GM19043 (cell line): ENCODE data around the gene TM9SF2.
A peak's percentile ranks its signal among the peaks of the same experiment; 100 is the strongest.
"Not testable (repeated sequence)": the region's sequence is repeated elsewhere in the genome, so short reads cannot be mapped to it uniquely, and the experiment has no call there.

Experiments
- ATAC-seq: cut with Tn5 transposase; IDR thresholded peaks from one replicate; pipeline ENCODE4 v1.9.1; 2021; ENCODE audit warnings: low read depth; ENCODE audit not compliant: unreplicated experiment

Gene TM9SF2, protein sequence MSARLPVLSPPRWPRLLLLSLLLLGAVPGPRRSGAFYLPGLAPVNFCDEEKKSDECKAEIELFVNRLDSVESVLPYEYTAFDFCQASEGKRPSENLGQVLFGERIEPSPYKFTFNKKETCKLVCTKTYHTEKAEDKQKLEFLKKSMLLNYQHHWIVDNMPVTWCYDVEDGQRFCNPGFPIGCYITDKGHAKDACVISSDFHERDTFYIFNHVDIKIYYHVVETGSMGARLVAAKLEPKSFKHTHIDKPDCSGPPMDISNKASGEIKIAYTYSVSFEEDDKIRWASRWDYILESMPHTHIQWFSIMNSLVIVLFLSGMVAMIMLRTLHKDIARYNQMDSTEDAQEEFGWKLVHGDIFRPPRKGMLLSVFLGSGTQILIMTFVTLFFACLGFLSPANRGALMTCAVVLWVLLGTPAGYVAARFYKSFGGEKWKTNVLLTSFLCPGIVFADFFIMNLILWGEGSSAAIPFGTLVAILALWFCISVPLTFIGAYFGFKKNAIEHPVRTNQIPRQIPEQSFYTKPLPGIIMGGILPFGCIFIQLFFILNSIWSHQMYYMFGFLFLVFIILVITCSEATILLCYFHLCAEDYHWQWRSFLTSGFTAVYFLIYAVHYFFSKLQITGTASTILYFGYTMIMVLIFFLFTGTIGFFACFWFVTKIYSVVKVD

DNA sequence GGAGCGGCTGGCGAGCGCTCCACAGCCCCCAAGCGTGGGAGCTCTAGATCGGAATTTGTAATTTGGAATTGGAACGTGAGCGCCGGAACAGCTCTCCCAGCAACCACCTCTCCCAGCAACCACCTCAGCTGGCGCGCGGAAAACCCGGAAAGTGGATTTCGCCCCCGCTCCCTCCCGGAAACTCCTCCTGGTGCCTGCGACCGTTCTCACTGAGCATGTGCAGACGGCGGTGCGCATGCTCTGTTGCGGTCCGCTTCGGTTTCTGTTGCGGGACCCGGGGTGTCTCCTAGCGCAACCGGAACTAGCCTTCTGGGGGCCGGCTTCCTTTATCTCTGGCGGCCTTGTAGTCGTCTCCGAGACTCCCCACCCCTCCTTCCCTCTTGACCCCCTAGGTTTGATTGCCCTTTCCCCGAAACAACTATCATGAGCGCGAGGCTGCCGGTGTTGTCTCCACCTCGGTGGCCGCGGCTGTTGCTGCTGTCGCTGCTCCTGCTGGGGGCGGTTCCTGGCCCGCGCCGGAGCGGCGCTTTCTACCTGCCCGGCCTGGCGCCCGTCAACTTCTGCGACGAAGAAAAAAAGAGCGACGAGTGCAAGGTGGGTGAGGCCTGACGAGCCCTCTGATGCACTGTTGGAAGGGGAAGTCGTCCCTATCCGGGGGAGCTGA, at the start of gene TM9SF2:
TM9SF2 (plus strand) TSS at position 289 of the 664 bp plus-strand sequence; CDS start at position 424, 135 bp downstream.
- ATAC-seq: peak; percentile 44

DNA sequence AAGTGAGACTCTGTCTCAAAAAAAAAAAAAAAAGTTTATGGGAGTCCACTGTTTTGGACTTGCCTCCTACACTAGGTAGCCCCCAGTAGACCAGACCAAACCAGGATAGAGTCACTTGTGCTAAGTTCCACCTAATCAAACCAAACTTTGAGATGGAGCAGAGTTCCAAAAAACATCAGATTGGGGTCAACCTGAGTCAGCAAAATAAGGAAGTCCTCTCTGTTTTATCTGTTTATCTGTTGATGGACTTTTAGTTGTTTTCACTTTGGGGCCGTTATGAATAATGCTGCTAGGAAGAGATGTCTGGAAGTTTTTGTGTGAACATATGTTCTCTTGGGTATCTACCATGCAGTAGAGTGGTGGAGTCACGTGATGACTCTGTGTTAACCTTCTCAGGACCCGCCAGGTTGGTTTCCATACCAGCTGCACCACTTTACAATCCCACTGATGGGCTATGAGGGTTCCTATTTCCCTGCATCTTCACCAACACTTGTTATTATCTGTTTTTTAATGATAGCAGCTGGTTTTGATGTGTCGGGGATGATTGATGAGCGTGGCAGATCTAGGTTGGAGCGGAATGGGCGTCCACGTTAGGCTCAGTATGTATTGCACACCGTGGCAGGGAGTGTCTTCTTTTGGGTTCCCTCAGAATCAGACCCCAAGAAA, 46.6 kb upstream of the TM9SF2 start:
- no peak for ATAC-seq

DNA sequence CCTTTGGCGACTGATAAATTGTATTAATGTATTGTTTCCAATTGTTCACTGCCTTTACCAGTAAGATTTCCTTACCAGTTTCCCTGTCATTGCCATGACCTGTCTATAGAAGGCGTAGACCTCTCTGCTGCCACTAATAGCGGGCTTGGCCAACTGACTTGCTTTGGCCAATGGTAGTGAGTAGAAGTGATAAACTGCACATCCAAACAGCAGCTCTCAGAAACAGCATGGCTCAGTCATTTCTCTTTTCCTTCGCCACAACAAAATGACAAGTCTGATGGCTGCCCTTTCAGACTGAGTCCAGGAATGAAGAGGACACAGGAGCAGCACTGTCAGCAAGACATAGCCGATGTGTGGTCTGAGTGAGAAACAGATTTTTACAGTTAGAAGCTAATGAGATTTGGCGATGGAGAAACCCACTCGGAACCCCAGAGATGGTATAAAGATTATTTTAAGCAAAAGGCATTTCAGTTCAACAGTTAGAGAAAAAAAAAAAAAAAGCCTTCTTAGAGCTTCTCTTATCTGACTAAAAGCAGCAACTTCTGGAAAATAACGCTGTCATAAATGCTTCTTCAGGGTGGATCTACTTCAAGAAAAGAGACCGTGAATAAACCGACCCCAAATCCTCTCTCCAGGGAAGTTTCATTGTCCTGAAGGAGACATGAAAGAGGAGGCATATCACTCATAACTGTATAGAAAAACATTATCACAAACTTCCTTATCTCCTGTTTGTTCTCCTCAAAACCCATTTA, 42.0 kb upstream of the TM9SF2 start:
- ATAC-seq: no peak

DNA sequence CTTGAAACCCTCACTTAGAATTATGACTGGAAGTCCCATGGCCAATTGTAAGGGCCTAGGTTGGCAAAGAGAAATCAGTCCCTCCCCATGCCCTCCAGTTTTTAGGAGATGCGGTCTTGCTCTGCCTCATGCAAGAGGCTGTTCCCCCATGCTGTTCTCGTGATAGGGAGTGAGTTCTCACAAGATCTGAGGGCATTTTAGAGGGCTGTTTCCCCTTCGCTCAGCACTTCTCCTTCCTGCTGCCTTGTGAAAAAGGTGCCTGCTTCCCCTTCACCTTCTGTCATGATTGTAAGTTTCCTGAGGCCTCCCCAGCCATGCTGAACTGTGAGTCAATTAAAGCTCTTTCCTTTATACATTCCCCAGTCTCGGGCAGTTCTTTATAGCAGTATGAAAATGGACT, 40.5 kb upstream of the TM9SF2 start:
- ATAC-seq: not testable (repeated sequence)

DNA sequence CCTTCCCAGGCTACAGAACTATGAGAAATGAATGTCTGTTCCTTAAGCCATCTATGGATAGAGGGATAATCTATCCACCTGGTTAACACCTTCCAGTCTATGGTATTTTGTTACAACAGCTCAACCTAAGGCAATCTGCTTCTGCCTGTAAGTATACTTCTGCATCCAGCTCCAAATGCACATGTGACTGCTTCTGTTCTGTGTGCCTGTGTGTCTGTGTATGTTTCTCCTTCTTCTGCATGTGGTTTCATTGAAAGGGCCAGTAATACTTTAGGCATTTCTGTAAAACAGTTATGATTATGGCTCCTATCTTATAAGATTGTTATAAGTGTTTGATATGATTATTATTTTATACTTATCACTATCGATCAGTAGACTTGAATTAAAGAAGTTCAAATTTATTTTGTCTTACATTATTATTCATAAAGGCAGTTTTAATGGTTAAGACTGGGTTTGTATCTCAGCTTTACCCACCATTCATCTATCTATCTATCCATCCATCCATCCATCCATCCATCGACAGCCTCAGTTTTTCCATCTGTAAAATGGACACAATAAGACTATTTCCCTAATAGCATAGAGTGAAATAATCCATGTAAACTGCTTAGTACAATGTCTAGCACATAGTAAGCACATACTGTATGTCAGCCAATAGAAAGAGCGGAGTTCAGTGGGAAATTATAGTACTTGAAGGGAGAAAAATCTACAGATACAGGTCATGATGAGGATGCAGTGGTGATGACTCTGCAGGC, 37.5 kb upstream of the TM9SF2 start:
- no peak for ATAC-seq

DNA sequence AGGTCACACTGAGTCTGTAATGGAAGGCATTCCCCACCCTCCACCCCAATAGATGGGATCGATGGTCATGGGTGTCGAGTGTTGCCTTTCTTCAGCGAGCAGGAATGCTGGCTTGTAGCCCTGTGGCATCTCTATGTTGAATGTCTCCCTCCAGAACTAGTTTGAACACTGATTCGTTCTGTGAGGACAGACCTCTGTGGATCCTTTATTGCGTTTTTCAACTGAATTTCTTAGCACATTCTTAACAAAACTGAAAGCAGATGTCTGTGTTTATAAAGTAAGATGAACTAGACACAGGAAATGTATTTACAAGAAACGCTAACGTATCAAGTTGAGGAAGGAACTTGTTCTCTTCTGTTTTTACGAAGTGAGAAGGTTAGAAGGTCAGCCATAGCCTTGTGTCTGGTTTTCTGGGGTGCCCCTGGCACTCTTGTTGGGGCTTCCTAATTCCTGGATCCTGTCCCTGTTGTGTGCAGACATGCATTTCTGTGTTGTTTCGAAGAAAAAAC, 36.8 kb upstream of the TM9SF2 start:
- ATAC-seq: no peak

DNA sequence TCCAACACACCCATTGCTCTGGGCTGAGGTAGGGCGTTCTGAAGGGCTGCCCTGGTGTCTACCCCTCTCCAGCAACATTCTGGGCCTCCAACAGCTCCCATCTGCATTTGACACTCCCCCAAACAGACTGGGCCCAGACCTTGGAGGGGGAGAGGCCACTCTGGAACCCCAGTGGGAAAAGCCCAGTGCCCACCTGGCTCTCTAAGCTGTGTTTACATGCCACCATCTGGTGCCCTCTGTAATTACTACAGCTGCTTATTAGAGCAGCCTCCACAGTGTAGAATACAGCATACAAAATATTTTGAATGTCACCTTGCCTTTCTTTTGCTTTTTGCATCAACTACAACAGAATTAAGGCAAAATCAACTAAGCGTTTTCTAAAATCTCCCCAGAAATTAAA, 35.8 kb upstream of the TM9SF2 start:
- no peak for ATAC-seq

DNA sequence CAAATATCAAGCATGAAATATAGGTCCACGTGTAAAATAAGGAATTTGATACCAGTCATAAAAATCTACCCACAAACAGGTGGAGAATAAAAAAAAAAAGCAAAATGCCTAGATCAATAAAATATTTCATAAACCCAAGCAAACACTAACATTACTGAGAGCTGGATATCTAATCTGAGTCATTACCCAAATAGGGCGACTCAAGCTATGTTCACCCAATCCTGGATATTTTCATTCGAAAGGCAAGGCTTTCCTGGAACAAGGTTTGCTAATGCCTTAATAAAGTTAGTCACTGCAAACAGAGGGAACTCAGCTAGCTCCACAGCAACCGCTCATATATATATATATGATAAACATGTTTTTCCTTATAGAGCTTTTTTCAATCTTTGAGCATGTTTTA, 33.5 kb upstream of the TM9SF2 start:
- ATAC-seq: no peak

DNA sequence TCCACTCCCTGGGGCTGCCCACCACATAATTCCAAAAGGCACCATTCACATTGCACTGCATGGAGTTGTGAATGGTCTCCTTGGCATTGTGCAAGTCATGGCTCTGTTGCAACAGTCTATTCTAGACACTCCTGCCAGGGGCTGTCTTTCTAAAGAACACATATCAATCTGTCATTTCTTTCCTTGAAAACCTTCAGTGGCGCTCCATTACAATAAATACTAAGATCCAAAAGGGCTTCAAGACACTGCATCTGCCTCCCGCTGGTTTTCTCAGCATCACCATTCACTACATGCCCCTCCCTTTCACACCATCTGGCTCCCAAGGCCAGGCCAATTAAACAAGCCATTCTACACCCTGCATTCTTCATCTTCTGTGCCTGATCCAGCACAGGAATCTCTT, 32.2 kb upstream of the TM9SF2 start:
- no peak for ATAC-seq

DNA sequence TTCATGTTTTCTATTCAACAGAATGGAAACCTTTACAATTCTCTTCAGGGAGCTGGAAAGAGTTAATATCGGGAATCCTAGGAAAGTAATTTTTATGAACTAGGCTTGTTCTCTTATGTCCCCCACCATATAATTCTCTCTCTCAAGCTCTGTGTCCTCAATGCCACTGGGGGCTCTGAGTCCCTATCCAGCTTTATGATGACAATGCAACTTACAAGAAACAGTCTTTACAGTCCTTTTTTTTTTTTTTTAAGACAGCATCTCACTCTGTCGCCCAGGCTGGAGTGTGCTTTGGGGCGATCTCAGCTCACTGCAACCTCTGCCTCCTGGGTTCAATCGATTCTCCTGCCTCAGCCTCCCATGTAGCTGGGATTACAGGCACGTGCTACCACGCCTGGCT, 31.2 kb upstream of the TM9SF2 start:
- ATAC-seq: no peak

DNA sequence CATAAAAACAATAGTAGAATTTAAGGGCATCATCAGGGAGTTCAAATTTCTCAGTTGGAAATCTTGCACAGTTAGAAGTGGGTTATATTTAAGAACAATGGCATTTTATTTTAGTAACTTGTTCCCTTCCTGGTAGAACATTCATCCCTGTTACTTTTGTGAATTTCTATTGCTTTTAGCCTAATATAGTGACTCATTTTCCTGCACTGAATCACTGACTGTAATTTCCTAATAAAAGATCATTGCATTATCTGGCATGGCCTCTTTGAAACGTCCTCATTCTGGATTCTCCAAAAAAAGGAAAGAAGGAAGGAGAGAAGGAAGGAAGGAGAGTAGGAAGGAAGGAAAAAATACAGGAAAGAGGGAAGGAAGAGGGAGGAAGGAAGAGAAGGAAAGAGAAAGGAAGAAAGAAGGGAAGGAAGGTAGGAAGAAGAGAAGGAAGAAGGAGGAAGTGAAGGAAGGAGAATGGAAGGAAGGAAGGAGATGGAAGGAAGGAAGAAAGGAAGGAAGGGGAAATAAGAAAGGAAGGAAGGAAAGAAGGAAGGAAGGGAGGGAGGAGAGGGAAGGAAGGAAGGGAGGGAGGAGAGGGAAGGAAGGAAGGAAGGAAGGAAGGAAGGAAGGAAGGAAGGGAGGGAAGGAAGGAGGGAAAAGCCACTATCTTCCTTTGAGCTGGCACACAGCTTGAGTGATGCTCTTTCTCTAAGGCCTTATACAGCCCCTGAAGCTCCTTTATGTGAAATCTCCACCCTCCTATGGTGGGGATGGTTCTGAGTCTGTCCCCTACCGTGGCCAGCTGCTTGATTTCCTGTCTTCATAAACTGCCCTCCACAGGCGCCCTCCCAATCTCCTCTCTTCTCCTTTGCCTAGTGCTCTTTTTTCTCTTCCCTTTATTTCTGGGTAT, 29.8 kb upstream of the TM9SF2 start:
- ATAC-seq: no peak

DNA sequence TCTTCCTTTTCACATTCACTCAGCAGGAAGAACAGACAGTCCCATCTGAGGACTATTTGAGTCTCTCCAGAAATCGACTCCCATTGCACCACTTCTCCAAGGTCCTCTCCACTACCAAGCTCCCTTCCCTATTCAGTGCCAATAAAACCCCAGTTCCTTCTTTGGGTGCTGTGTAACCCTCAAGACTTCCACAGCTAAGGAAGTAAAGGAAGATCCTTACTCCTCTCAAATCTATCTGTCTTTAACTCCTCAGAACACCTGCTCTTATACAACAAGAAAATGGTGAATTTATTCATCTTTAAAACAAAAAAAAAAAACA, 29.2 kb upstream of the TM9SF2 start:
- no peak for ATAC-seq

DNA sequence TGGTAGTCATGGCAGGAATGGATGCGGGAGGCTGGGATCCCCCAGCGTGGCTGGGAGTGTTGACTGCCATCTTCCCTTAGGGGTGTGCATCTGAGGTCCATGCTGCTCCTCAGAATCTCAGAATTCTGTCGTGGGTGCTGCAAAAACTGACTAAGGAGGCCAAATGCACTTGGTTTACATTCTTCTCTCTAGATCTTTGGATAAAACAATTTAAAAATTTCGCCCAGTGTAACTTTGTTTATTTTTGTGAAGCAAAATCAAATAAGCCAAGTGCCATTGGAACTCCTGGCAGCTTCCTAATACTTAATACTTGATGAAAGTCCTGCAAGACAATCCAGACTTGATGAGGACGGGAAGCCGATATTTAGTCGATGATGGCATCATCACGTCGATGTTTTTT, 27.8 kb upstream of the TM9SF2 start:
- no peak for ATAC-seq

DNA sequence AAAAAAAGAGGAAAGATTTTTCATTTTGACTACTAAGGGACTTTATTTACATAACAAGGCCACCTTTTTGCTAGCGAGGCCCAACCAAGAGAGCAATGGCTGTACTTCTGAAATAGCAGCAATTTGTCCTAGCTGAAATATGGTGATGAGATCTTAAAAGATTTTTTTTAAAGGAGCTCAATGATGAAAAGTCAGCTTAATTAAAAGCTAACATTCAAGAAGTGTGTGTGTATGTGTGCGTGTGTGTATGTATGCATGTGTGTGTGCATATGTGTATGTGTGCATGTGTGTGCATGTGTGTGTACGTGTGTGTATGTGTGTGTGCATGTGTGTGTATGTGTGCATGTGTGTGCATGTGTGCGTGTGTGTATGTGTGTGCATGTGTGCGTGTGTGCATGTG, 24.6 kb upstream of the TM9SF2 start:
- no peak for ATAC-seq

DNA sequence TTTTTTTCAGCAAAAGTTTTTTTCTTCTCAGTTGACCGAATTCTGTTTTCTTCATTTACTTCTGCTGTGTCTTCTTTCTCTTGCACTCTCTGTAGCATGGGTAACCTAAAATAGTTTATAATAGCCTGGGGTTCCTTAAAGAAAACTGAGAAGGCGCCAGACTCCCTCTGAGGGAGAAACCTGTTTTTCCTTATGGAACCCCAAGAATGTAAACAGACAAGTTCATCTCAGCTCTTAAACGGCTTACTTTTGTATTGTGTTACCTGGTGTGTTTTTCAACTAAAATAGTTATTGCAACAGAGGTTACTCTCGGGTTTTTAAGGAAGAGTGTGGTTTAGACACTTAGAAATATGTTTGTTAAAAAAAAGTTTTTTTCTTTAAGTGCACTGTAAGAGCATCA, 23.8 kb upstream of the TM9SF2 start:
- no peak for ATAC-seq

DNA sequence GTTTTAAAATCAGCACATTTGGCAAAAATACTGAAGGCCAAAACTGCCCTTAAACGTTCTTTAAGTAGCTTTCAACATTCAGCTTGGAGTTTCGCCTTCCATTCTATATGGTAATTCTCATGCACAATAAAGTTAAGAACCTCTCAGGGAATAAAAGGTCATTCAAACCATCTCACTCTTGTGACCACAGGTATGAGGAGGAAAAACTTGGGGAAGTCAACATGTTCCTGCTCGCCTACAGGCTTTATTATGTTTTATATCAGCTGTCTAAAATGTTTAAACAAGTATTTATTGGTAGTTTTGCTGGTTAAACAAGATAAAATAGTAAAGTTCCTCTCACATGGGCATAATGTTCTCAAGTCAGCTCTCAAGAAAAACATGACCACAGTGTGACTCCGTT, 19.9 kb upstream of the TM9SF2 start:
- no peak for ATAC-seq

DNA sequence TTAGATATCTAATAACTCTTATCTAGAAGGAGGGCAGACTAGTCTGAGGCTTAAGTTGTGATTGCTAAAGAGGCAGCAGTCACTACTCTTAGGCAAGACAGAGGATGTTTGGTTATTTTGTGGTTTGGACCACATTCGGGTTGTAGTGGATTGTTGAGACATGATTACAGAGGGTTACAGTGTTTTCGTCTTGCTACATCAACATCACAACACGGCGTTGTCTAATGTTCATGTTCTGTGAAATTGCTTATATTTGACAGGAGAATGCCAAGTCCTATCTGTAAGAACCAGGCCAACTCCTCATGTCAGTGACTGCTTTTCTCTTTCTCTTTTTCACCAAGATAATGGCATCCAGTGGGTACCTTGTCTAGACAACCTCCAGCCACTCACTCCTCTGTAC, 16.8 kb upstream of the TM9SF2 start:
- ATAC-seq: no peak

DNA sequence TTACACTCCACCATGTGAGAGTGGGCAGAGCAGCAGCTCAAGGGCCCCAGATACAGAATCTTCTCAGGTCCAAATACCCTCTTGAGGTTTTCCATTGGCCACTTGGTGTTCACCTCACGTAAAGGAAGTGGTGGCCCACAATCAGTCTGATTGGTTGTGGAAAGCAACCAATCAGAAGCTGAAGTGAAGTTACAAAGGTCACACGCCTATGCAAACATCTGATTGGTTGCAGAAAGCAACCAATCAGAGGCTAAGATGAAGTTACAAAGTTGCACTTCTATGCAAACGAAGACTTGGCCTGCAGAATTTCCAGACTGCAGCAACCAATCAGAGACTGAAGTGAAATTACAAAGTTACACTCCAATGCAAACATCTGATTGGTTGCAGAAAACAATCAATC, 14.3 kb upstream of the TM9SF2 start:
- no peak for ATAC-seq

DNA sequence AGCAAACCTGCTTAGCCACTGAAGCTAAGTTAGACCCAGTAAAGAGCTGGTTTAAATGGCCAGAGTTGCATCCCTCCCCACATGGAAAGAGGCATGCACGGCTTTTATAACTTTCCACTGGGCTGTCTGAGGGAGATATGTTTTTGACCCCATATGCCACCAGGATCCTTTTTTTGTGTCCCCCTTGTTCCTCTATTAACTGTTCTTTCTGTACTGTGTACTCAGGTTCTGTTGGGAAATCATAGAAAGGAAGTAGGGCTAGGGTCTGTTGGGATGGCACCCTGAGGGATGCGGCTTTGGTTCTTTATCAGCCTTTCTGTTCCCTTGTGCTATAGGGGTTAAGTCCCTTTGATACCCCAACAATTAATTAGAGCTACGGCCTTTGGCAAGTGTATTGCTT, 12.2 kb upstream of the TM9SF2 start:
- no peak for ATAC-seq
